ENCODE data around the gene TXNDC8.
"Not testable (repeated sequence)": the region's sequence is repeated elsewhere in the genome, so short reads cannot be mapped to it uniquely, and the experiment has no call there.

TXNDC8 gene

DNA sequence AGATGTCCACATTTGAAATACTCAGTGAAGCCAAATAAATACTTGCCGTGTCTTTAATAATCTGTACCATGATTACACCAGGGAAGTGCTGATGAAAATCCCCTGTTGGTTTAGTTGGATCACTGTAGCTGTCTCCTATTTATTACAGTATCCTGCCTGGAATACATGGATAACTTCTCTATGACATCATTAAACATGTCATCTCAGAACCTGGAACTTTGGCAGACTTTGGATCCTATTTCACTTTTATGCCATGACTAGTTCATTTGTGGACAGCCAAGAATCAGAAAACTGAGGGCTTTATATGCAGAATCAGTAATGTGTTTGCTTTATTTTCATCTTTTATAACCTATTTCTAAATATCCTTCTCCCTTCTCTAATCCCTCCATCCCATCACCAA, at the start of gene TXNDC8:
Gene TXNDC8 (minus strand): TSS at position 137 of the 400 bp plus-strand sequence.
- no peak within 1 kb of the TSS for H3K4me3 ChIP-seq
- H3K9me3 ChIP-seq (ENCODE audit: low read depth, low read length): no peaks in the 10 kb centered on the region
- DNase-seq (ENCODE audit: low read depth, low spot score): no peak
- H3K9ac ChIP-seq (ENCODE audit: insufficient read length): no peak within 1 kb of the TSS
- no peaks in the 10 kb centered on the region for H3K36me3 ChIP-seq (ENCODE audit: insufficient read depth, low read length)
- H3K27ac ChIP-seq: no peak within 1 kb of the TSS
- no peak for TF ChIP-seq EZH2 (IDR thresholded peaks at IDR 0.05)
- no peak for TF ChIP-seq POLR2AphosphoS5 (IDR thresholded peaks at IDR 0.05; ENCODE audit: borderline replicate concordance, low read depth, low read length)
- no peak for TF ChIP-seq FOXP2 (optimal IDR thresholded peaks at IDR 0.05; ENCODE audit: control extremely low read depth, extremely low read length, insufficient read depth)

DNA sequence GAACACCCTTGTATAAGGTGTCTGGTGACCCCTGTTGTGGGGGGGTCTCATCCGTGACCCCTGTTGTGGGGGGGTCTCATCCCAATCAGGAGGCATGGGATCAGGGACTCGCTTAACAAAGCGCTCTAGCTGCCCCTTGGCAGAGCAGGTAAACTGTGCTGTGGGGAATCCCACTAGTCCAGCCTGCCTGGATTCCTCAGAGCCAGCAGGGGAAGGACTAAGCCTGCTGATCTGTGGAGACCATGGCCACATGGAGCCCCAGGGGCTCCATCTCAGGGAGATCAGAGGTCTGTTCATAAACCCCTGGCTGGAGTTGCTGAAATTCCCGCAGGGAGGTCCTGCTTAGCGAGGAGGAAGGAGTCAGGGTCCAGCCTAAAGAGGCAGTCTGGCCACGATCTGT, 45.8 kb upstream of the TXNDC8 start:
- H3K9me3 ChIP-seq (ENCODE audit: low read depth, low read length): no peaks in the 10 kb centered on the region
- H3K27ac ChIP-seq: no peak overlapping the region
- H3K9ac ChIP-seq (ENCODE audit: insufficient read length): no peak overlapping the region
- DNase-seq (ENCODE audit: low read depth, low spot score): no peak
- no peak for TF ChIP-seq POLR2AphosphoS5 (IDR thresholded peaks at IDR 0.05; ENCODE audit: borderline replicate concordance, low read depth, low read length)
- TF ChIP-seq FOXP2 (optimal IDR thresholded peaks at IDR 0.05; ENCODE audit: control extremely low read depth, extremely low read length, insufficient read depth): no peak
- TF ChIP-seq EZH2 (IDR thresholded peaks at IDR 0.05): no peak
- no peaks in the 10 kb centered on the region for H3K36me3 ChIP-seq (ENCODE audit: insufficient read depth, low read length)
- H3K4me3 ChIP-seq: no peak overlapping the region

DNA sequence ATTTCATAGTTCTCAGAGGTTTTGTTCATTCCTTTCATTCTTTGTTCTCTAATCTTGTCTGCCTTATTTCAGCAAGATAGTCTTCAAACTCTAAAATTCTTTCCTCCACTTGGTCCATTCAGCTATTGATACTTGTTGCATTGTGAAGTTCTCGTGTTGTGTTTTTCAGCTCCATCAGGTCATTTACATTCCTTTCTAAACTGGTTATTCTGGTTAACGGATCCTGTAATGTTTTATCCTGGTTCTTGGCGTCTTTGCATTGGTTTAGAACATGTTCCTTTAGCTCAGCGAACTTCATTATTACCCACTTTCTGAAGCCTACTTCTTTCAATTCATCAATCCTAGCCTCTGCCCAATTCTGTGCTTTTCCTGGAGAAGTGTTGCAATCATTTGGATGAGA, 45.1 kb upstream of the TXNDC8 start:
- no peak for TF ChIP-seq FOXP2 (optimal IDR thresholded peaks at IDR 0.05; ENCODE audit: control extremely low read depth, extremely low read length, insufficient read depth)
- TF ChIP-seq POLR2AphosphoS5 (IDR thresholded peaks at IDR 0.05; ENCODE audit: borderline replicate concordance, low read depth, low read length): no peak
- TF ChIP-seq EZH2 (IDR thresholded peaks at IDR 0.05): no peak
- DNase-seq (ENCODE audit: low read depth, low spot score): no peak
- H3K4me3 ChIP-seq: no peak overlapping the region
- no peaks in the 10 kb centered on the region for H3K36me3 ChIP-seq (ENCODE audit: insufficient read depth, low read length)
- no peaks in the 10 kb centered on the region for H3K9me3 ChIP-seq (ENCODE audit: low read depth, low read length)
- H3K9ac ChIP-seq (ENCODE audit: insufficient read length): no peak overlapping the region
- no peak overlapping the region for H3K27ac ChIP-seq

DNA sequence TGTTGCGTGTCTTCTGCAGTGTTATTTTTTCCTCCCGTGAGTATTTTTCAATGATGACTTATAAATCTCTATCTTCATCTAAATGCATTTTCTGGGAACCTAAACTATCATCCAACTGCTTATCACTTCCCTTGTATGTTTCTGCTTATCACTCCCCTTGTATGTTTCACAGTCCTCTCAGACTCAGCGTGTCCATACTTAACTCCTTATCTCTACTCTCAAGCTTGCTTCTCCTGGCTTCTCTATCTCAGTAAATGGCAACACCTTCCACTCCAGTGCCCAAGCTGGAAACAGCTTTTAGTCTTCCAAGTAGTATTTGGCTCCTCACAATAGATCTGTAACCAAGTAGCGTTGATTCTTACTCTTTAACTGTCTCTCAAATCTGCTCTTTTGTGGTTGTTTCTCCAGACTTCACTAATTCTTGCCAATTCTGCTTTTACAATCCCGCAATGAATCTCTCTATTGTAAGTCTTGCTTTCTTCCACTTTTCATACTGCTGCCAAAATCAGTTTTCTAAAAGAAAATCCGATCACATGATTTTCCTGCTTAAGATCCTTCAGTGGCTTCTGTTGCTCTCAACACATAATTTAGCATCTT, 33.8 kb upstream of the TXNDC8 start:
- TF ChIP-seq EZH2 (IDR thresholded peaks at IDR 0.05) (no peak), FOXP2 (optimal IDR thresholded peaks at IDR 0.05; ENCODE audit: control extremely low read depth, extremely low read length, insufficient read depth) (no peak)
- H3K36me3 ChIP-seq (ENCODE audit: insufficient read depth, low read length): no peaks in the 10 kb centered on the region
- no peak overlapping the region for H3K4me3 ChIP-seq
- H3K9me3 ChIP-seq (ENCODE audit: low read depth, low read length): no peaks in the 10 kb centered on the region
- H3K9ac ChIP-seq (ENCODE audit: insufficient read length): no peak overlapping the region
- H3K27ac ChIP-seq: no peak overlapping the region
- DNase-seq (ENCODE audit: low read depth, low spot score): no peak

DNA sequence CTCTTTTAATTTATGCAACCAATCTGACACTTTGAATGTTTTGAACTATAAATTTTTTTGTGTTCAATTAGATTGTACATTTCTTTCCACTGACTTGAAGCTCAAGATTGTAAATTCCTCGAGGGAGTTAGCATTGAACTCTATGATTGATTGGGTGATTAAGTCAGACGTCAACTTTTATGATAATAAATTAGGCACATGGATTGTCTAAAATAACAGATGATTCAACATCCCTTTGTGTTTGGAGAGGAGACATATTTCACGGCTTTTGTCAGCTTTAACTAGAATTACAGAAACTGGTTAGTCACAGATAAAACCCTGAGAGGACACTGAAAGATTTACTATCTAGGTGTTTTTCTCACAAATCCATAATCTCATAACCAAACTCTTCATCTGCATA, 32.7 kb upstream of the TXNDC8 start:
- Histone ChIP-seq H3K27ac (no peak overlapping the region), H3K9ac (ENCODE audit: insufficient read length) (no peak overlapping the region), H3K36me3 (ENCODE audit: insufficient read depth, low read length) (no peaks in the 10 kb centered on the region), H3K4me3 (no peak overlapping the region), H3K9me3 (ENCODE audit: low read depth, low read length) (no peaks in the 10 kb centered on the region)
- TF ChIP-seq FOXP2 (optimal IDR thresholded peaks at IDR 0.05; ENCODE audit: control extremely low read depth, extremely low read length, insufficient read depth): no peak
- TF ChIP-seq POLR2AphosphoS5 (IDR thresholded peaks at IDR 0.05; ENCODE audit: borderline replicate concordance, low read depth, low read length): no peak
- TF ChIP-seq EZH2 (IDR thresholded peaks at IDR 0.05): no peak
- DNase-seq (ENCODE audit: low read depth, low spot score): no peak

DNA sequence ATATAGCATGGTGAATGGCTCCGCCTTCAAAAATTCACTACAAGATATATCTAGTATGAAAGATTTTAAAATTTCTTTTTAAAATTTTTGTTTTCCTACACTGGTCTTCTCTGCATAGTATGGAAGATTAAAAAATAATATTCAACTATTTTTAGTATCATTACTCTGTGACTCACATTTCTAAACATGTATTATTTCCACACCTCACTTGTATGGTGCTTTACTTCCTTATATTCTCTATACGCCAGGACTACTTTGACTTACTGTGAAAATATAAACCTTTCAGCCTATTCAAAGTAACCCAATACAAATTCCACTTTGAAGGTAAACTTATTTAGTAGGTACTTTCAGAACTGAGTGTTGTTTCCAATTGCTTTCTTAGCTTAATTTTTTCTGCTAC, 26.8 kb upstream of the TXNDC8 start:
- TF ChIP-seq POLR2AphosphoS5 (IDR thresholded peaks at IDR 0.05; ENCODE audit: borderline replicate concordance, low read depth, low read length) (no peak), FOXP2 (optimal IDR thresholded peaks at IDR 0.05; ENCODE audit: control extremely low read depth, extremely low read length, insufficient read depth) (no peak), EZH2 (IDR thresholded peaks at IDR 0.05) (no peak)
- Histone ChIP-seq H3K36me3 (ENCODE audit: insufficient read depth, low read length) (no peaks in the 10 kb centered on the region), H3K9ac (ENCODE audit: insufficient read length) (no peak overlapping the region), H3K9me3 (ENCODE audit: low read depth, low read length) (no peaks in the 10 kb centered on the region), H3K4me3 (no peak overlapping the region), H3K27ac (no peak overlapping the region)
- DNase-seq (ENCODE audit: low read depth, low spot score): no peak

DNA sequence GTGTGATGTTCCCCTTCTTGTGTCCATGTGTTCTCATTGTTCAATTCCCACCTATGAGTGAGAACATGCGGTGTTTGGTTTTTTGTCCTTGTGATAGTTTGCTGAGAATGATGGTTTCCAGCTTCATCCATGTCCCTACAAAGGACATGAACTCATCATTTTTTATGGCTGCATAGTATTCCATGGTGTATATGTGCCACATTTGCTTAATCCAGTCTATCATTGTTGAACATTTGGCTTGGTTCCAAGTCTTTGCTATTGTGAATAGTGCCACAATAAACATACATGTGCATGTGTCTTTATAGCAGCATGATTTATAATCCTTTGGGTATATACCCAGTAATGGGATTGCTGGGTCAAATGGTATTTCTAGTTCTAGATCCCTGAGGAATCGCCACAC, 21.3 kb upstream of the TXNDC8 start:
- not testable (repeated sequence) for H3K9me3 ChIP-seq (ENCODE audit: low read depth, low read length); H3K9ac ChIP-seq (ENCODE audit: insufficient read length); H3K36me3 ChIP-seq (ENCODE audit: insufficient read depth, low read length); H3K27ac ChIP-seq; DNase-seq (ENCODE audit: low read depth, low spot score); H3K4me3 ChIP-seq

DNA sequence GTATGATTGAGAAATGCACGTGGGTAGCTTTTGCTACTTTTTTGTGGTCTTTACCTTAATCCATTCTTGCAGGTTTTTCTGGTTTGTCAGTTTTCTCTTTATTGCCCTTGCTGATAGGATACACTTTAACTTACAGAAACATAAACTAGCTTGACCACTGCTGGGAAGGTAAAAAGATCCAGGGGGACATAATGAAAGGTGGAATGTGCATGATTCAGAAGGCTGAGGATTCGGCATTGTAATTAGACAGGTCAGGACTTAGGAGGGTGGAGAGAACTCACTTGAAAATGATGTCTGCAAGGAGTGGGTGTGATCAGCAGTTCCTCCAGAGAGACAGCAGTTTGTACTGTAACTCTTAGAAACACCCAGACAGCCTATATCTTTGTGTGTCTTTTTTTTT, 19.8 kb upstream of the TXNDC8 start:
- Histone ChIP-seq H3K27ac (no peak overlapping the region), H3K9me3 (ENCODE audit: low read depth, low read length) (no peaks in the 10 kb centered on the region), H3K9ac (ENCODE audit: insufficient read length) (no peak overlapping the region), H3K4me3 (no peak overlapping the region), H3K36me3 (ENCODE audit: insufficient read depth, low read length) (no peaks in the 10 kb centered on the region)
- TF ChIP-seq EZH2 (IDR thresholded peaks at IDR 0.05) (no peak), FOXP2 (optimal IDR thresholded peaks at IDR 0.05; ENCODE audit: control extremely low read depth, extremely low read length, insufficient read depth) (no peak), POLR2AphosphoS5 (IDR thresholded peaks at IDR 0.05; ENCODE audit: borderline replicate concordance, low read depth, low read length) (no peak)
- no peak for DNase-seq (ENCODE audit: low read depth, low spot score)

DNA sequence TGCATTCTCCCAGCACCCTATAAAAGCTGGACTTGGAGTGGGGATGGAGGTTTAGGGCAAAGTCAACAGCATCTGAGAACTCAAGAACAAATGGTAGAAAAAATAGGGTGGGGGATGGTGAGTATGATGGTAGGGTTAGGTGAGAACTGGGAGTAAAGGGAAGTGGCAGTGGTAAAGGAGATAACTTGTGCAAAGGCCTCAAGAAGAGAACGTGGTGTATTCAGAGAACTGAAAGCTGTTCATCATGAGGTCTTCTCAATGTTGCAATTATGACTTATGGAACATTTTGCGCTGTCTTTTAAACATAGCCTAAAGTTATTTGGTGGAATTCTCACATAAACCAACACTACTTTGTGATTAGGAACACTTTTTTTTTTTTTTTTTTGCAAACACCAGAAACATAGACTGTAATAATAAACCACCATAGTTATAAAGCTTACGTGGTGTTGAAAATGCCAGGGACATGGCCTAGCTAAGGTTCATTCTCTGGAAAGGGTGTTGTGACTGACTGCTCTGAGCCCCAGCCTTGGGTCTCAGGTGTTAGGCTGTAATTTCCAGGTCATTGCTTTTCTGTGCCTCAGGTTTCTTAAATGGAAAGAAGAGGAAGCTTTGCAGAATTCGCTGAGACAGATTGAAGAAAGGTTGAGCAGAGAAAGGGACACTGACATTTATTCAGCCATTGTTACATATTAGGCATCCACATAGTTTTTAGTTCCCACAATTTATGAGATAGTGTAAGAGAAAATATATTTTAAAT, 19.2 kb upstream of the TXNDC8 start:
- no peak overlapping the region for H3K27ac ChIP-seq
- no peak for TF ChIP-seq EZH2 (IDR thresholded peaks at IDR 0.05)
- TF ChIP-seq FOXP2 (optimal IDR thresholded peaks at IDR 0.05; ENCODE audit: control extremely low read depth, extremely low read length, insufficient read depth): no peak
- H3K36me3 ChIP-seq (ENCODE audit: insufficient read depth, low read length): no peaks in the 10 kb centered on the region
- DNase-seq (ENCODE audit: low read depth, low spot score): no peak
- H3K9ac ChIP-seq (ENCODE audit: insufficient read length): no peak overlapping the region
- H3K4me3 ChIP-seq: no peak overlapping the region
- H3K9me3 ChIP-seq (ENCODE audit: low read depth, low read length): no peaks in the 10 kb centered on the region

All from SK-N-MC (cell line).